ENCODE measurements around the gene ANGPTL5.
"Not testable (repeated sequence)": the region's sequence is repeated elsewhere in the genome, so short reads cannot be mapped to it uniquely, and the experiment has no call there.

ANGPTL5 gene

GRCh38 chr11:101916422-101916821 is at the start of gene ANGPTL5:
Gene ANGPTL5 (minus strand): TSS chr11:101916522. CDS start chr11:101907909, 8,613 bp downstream.
- no peak for DNase-seq

- not testable (repeated sequence) for DNase-seq
These were observed 47.9 kb upstream of the ANGPTL5 start for GRCh38 chr11:101964200-101964599.

- no peak for DNase-seq
These were observed 43.9 kb upstream of the ANGPTL5 start for GRCh38 chr11:101960231-101960630.

- no peak for DNase-seq
These were observed 39.4 kb upstream of the ANGPTL5 start for GRCh38 chr11:101955701-101956100.

- DNase-seq = no peak
These were observed 39.0 kb upstream of the ANGPTL5 start for GRCh38 chr11:101955278-101955677.

- no peak for DNase-seq
These were observed 33.4 kb upstream of the ANGPTL5 start for GRCh38 chr11:101949680-101950220.

GRCh38 chr11:101945448-101945847 is 29.1 kb upstream of the ANGPTL5 start:
- no peak for DNase-seq

- no peak for DNase-seq
These were observed 28.6 kb upstream of the ANGPTL5 start for GRCh38 chr11:101944923-101945322.

GRCh38 chr11:101940901-101941520 is 24.7 kb upstream of the ANGPTL5 start:
- DNase-seq = no peak

GRCh38 chr11:101931692-101932091 is 15.4 kb upstream of the ANGPTL5 start:
- no peak for DNase-seq

GRCh38 chr11:101929294-101929915 is 13.1 kb upstream of the ANGPTL5 start:
- DNase-seq = no peak

GRCh38 chr11:101923554-101923953 is 7.2 kb upstream of the ANGPTL5 start:
- no peak for DNase-seq

- no peak for DNase-seq
These were observed 4.7 kb upstream of the ANGPTL5 start for GRCh38 chr11:101920992-101921391.

- DNase-seq = no peak
These were observed 904 bp upstream of the ANGPTL5 start for GRCh38 chr11:101917226-101917625.

GRCh38 chr11:101915791-101916291 is 481 bp downstream of the ANGPTL5 start:
- DNase-seq = no peak

- peak; percentile 68 for DNase-seq
These were observed 1.4 kb downstream of the ANGPTL5 start, which contains the start of gene CEP126 for GRCh38 chr11:101914738-101915426. Gene CEP126 (plus strand): TSS chr11:101915010. CDS start chr11:101915285, 275 bp downstream.

GRCh38 chr11:101914341-101914737 is 2.0 kb downstream of the ANGPTL5 start:
- no peak for DNase-seq

- no peak for DNase-seq
These were observed 2.7 kb downstream of the ANGPTL5 start for GRCh38 chr11:101913656-101914055.

GRCh38 chr11:101912823-101913284 is 3.5 kb downstream of the ANGPTL5 start:
- DNase-seq = no peak

GRCh38 chr11:101909087-101909486 is 7.2 kb downstream of the ANGPTL5 start:
- DNase-seq = no peak

GRCh38 chr11:101907815-101908214 is 8.5 kb downstream of the ANGPTL5 start:
- DNase-seq = no peak

- DNase-seq = no peak
These were observed 21.8 kb downstream of the ANGPTL5 start for GRCh38 chr11:101894505-101894904.

- DNase-seq = no peak
These were observed 26.6 kb downstream of the ANGPTL5 start for GRCh38 chr11:101889767-101890166.

Measured in NCI-H2227 treated with DMSO at 0.1 percent for 48 hours (cell line).